BLaER1 treated with 17β-estradiol and CSF1 and Interleukin-3, amounts not matched to agents 10 nM and 100 nM (cell line): ENCODE measurements around the gene ZNF680.

ENCODE experiments used
- H3K27ac ChIP-seq, 11 experiments: shearing (Covaris generic); formaldehyde crosslinking; 2 replicates each; pipeline ENCODE4 v1.8.1; 2022
- H3K27me3 ChIP-seq, 11 experiments: shearing (Covaris generic); formaldehyde crosslinking; 2 replicates each; pipeline ENCODE4 v1.8.1; 2022
- H3K36me3 ChIP-seq, 11 experiments: shearing (Covaris generic); formaldehyde crosslinking; 2 replicates each; pipeline ENCODE4 v1.8.1; 2022
- H3K4me1 ChIP-seq, 10 experiments: shearing (Covaris generic); formaldehyde crosslinking; 2 replicates each; pipeline ENCODE4 v1.8.1; 2022
- H3K4me2 ChIP-seq, 11 experiments: shearing (Covaris generic); formaldehyde crosslinking; 2 replicates each; pipeline ENCODE4 v1.8.1; 2022
- H3K4me3 ChIP-seq, 10 experiments: shearing (Covaris generic); formaldehyde crosslinking; 2 replicates each; pipeline ENCODE4 v1.8.1; 2022
- H3K9ac ChIP-seq, 11 experiments: shearing (Covaris generic); formaldehyde crosslinking; 2 replicates each; pipeline ENCODE4 v1.8.1; 2022
- H3K9me3 ChIP-seq, 11 experiments: shearing (Covaris generic); formaldehyde crosslinking; replicated peaks in 1 of 11; 2 replicates each; pipeline ENCODE4 v1.8.1; 2022
- H4K20me1 ChIP-seq, 11 experiments: shearing (Covaris generic); formaldehyde crosslinking; 2 replicates each; pipeline ENCODE4 v1.8.1; 2022
- Cebpa-rat ChIP-seq, 11 experiments: shearing (Covaris generic); IDR thresholded peaks; 2 replicates each; pipeline ENCODE4 v1.8.1; 2022

The ZNF680 gene

GRCh38 chr7:64533756-64534155, 29.1 kb downstream of the ZNF680 start:
- Histone ChIP-seq H3K27ac (no peak overlapping the region), H3K4me1 (no peaks in the 10 kb centered on the region), H3K4me3 (no peak overlapping the region; a peak in 1 of 20 replicates), H3K36me3 (peaks cover 97 to 100% (median 100%) of the 10 kb centered on the region in 11 experiments), H3K9me3 (peaks cover 98 to 100% (median 100%) of the 10 kb centered on the region in 11 experiments), H3K4me2 (no peak overlapping the region), H4K20me1 (no peaks in the 10 kb centered on the region), H3K27me3 (no peaks in the 10 kb centered on the region), H3K9ac (no peak overlapping the region)
- TF ChIP-seq Cebpa-rat (IDR thresholded peaks at IDR 0.05): no peak

GRCh38 chr7:64528770-64529169, 34.1 kb downstream of the ZNF680 start:
- Histone ChIP-seq H3K4me1 (no peaks in the 10 kb centered on the region), H4K20me1 (no peaks in the 10 kb centered on the region), H3K9ac (no peak overlapping the region), H3K27me3 (no peaks in the 10 kb centered on the region), H3K4me2 (no peak overlapping the region), H3K9me3 (peaks cover 100% of the 10 kb centered on the region in 11 experiments), H3K27ac (no peak overlapping the region), H3K36me3 (peaks cover 92 to 100% (median 100%) of the 10 kb centered on the region in 11 experiments), H3K4me3 (peak overlapping the region in 6 of 10 experiments; percentile 26 to 38 (median 34); a peak in 10 of 20 replicates)
- no peak for TF ChIP-seq Cebpa-rat (IDR thresholded peaks at IDR 0.05)

GRCh38 chr7:64521409-64521984, 41.4 kb downstream of the ZNF680 start:
- H3K4me3 ChIP-seq: peak overlapping the region in 8 of 10 experiments; percentile 10 to 52 (median 28); a peak in 7 of 20 replicates
- no peaks in the 10 kb centered on the region for H3K4me1 ChIP-seq
- peaks cover 99 to 100% (median 100%) of the 10 kb centered on the region in 11 experiments for H3K9me3 ChIP-seq
- no peaks in the 10 kb centered on the region for H4K20me1 ChIP-seq
- H3K27me3 ChIP-seq: no peaks in the 10 kb centered on the region
- H3K36me3 ChIP-seq: peaks cover 81 to 100% (median 99%) of the 10 kb centered on the region in 11 experiments
- H3K4me2 ChIP-seq: no peak overlapping the region
- TF ChIP-seq Cebpa-rat (IDR thresholded peaks at IDR 0.05): no peak
- no peak overlapping the region for H3K9ac ChIP-seq
- H3K27ac ChIP-seq: no peak overlapping the region

DNA sequence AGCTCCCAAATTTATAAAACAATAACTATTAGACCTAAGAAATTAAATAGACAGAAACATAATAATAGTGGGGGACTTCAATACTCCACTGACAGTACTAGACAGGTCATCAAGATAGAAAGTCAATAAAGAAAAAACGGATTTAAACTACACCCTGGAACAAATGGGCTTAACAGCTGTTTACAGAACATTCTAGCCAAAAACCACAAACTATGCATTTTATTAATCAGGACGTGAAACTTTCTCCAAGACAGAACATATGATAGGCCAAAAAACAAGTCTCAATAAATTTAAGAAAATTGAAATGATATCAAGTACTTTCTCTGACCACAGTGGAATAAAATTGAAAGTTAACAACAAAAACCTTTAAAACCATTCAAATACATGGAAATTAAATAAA, 46.4 kb downstream of the ZNF680 start:
- Histone ChIP-seq H3K36me3 (peaks cover 91 to 100% (median 95%) of the 10 kb centered on the region in 11 experiments), H3K27ac (no peak overlapping the region), H3K4me2 (no peak overlapping the region), H4K20me1 (no peaks in the 10 kb centered on the region), H3K9me3 (peaks cover 94 to 100% (median 98%) of the 10 kb centered on the region in 11 experiments), H3K4me1 (no peaks in the 10 kb centered on the region), H3K9ac (no peak overlapping the region), H3K27me3 (no peaks in the 10 kb centered on the region), H3K4me3 (peak overlapping the region in 1 of 10 experiments; percentile 23; a peak in 2 of 20 replicates)
- no peak for TF ChIP-seq Cebpa-rat (IDR thresholded peaks at IDR 0.05)

GRCh38 chr7:64515781-64516180, 47.1 kb downstream of the ZNF680 start:
- no peak for TF ChIP-seq Cebpa-rat (IDR thresholded peaks at IDR 0.05)
- H3K4me1 ChIP-seq: no peaks in the 10 kb centered on the region
- peaks cover 91 to 100% (median 95%) of the 10 kb centered on the region in 11 experiments for H3K36me3 ChIP-seq
- H3K9ac ChIP-seq: no peak overlapping the region
- no peaks in the 10 kb centered on the region for H3K27me3 ChIP-seq
- peak overlapping the region in 2 of 10 experiments; percentile 8 to 24; a peak in 3 of 20 replicates for H3K4me3 ChIP-seq
- H3K4me2 ChIP-seq: no peak overlapping the region
- no peak overlapping the region for H3K27ac ChIP-seq
- H3K9me3 ChIP-seq: peaks cover 94 to 100% (median 98%) of the 10 kb centered on the region in 11 experiments
- no peaks in the 10 kb centered on the region for H4K20me1 ChIP-seq

GRCh38 chr7:64515330-64515729, 47.5 kb downstream of the ZNF680 start:
- H4K20me1 ChIP-seq: no peaks in the 10 kb centered on the region
- H3K4me1 ChIP-seq: no peaks in the 10 kb centered on the region
- no peak overlapping the region for H3K4me2 ChIP-seq
- H3K36me3 ChIP-seq: peaks cover 88 to 100% (median 93%) of the 10 kb centered on the region in 11 experiments
- no peak for TF ChIP-seq Cebpa-rat (IDR thresholded peaks at IDR 0.05)
- H3K27ac ChIP-seq: no peak overlapping the region
- peaks cover 93 to 99% (median 97%) of the 10 kb centered on the region in 11 experiments for H3K9me3 ChIP-seq
- peak overlapping the region in 3 of 10 experiments; percentile 8 to 24 (median 13); a peak in 3 of 20 replicates for H3K4me3 ChIP-seq
- no peaks in the 10 kb centered on the region for H3K27me3 ChIP-seq
- no peak overlapping the region for H3K9ac ChIP-seq

- peak overlapping the region in 7 of 10 experiments; percentile 4 to 32 (median 19); a peak in 5 of 20 replicates for H3K4me3 ChIP-seq
- no peak for TF ChIP-seq Cebpa-rat (IDR thresholded peaks at IDR 0.05)
- H3K4me2 ChIP-seq: no peak overlapping the region
- no peak overlapping the region for H3K27ac ChIP-seq
- no peak overlapping the region for H3K9ac ChIP-seq
- H3K9me3 ChIP-seq: peaks cover 83 to 99% (median 87%) of the 10 kb centered on the region in 11 experiments
- H3K36me3 ChIP-seq: peaks cover 71 to 100% (median 80%) of the 10 kb centered on the region in 11 experiments
- H3K27me3 ChIP-seq: no peaks in the 10 kb centered on the region
- no peaks in the 10 kb centered on the region for H4K20me1 ChIP-seq
- H3K4me1 ChIP-seq: no peaks in the 10 kb centered on the region
Observed at GRCh38 chr7:64509583-64509982, 53.3 kb downstream of the ZNF680 start.

DNA sequence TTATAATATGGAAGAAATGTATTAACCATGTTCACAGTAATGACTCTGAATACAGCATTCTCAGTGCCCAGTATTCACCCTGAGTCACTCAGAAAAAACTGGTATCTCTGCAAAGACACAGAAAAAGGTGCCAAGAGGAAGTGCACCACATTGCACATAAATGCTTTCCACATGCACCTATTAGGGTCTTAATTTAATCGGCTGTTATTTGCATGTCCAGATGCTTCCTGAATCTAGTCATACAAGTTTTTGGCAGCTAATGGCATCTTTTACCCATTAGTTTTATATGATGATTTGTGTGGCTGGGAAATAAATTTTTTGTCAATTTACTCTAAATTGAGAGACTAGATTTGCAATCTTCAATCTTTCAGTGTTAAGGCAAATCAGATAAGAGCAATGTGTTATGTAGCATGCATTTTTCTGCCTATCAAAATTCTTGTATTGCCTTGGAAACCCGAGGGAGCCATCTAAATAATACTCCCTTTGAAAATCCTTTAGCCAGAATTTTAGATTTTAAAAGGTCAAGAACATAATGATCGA, 58.2 kb downstream of the ZNF680 start:
- Histone ChIP-seq H3K4me3 (no peak overlapping the region), H4K20me1 (no peaks in the 10 kb centered on the region), H3K4me1 (no peaks in the 10 kb centered on the region), H3K27ac (no peak overlapping the region), H3K4me2 (no peak overlapping the region), H3K36me3 (peaks cover 35 to 61% (median 39%) of the 10 kb centered on the region in 11 experiments), H3K9me3 (peaks cover 43 to 82% (median 57%) of the 10 kb centered on the region in 11 experiments), H3K9ac (no peak overlapping the region), H3K27me3 (no peaks in the 10 kb centered on the region)
- no peak for TF ChIP-seq Cebpa-rat (IDR thresholded peaks at IDR 0.05)

DNA sequence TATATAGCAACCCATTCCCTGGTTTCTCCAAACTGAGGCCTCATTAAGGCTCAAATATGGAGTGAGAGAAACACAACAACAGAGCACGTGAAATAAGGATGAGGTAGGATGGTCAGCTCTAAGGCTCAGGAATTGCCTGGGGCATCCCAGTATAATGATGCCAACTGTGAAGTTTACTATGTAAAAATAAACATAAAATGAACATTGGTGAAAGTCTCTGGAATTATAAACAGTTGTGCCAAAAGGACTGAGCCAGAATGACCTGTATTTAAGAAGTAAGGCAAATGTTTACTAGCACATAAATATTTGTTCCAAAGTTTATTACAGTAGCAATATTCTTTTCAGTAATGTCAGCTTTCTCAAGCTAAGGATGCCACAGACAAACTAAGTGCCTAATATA, 64.6 kb downstream of the ZNF680 start:
- TF ChIP-seq Cebpa-rat (IDR thresholded peaks at IDR 0.05): no peak
- no peak overlapping the region for H3K9ac ChIP-seq
- no peak overlapping the region for H3K4me2 ChIP-seq
- H3K4me3 ChIP-seq: no peak overlapping the region
- peaks cover 0 to 22% (median 0%) of the 10 kb centered on the region in 11 experiments; a peak in 6 of 22 replicates for H3K36me3 ChIP-seq
- H3K9me3 ChIP-seq: peaks cover 13 to 52% (median 26%) of the 10 kb centered on the region in 11 experiments; a peak in 19 of 22 replicates
- no peaks in the 10 kb centered on the region for H3K27me3 ChIP-seq
- H3K27ac ChIP-seq: no peak overlapping the region
- no peaks in the 10 kb centered on the region for H3K4me1 ChIP-seq
- no peaks in the 10 kb centered on the region for H4K20me1 ChIP-seq
